ENCODE measurements around the gene ANKRD12.

ANKRD12 gene

GRCh38 chr18:9106800-9107584 is 29.6 kb upstream of the ANKRD12 start:
- TF ChIP-seq CTCF (IDR thresholded peaks at IDR 0.05; ENCODE audit: borderline replicate concordance, insufficient read depth, low read depth, low read length) = no peak
- H3K4me3 ChIP-seq (ENCODE audit: low read depth, low read length) = no peak overlapping the region

- TF ChIP-seq CTCF (IDR thresholded peaks at IDR 0.05; ENCODE audit: borderline replicate concordance, insufficient read depth, low read depth, low read length) = no peak
- H3K4me3 ChIP-seq (ENCODE audit: low read depth, low read length) = no peak overlapping the region
These were observed 27.7 kb upstream of the ANKRD12 start for GRCh38 chr18:9108911-9109310.

GRCh38 chr18:9109523-9109922 is 27.1 kb upstream of the ANKRD12 start:
- H3K4me3 ChIP-seq (ENCODE audit: low read depth, low read length) = no peak overlapping the region
- TF ChIP-seq CTCF (IDR thresholded peaks at IDR 0.05; ENCODE audit: borderline replicate concordance, insufficient read depth, low read depth, low read length) = no peak

GRCh38 chr18:9113468-9114149 is 23.0 kb upstream of the ANKRD12 start:
- H3K4me3 ChIP-seq (ENCODE audit: low read depth, low read length) = no peak overlapping the region
- no peak for TF ChIP-seq CTCF (IDR thresholded peaks at IDR 0.05; ENCODE audit: borderline replicate concordance, insufficient read depth, low read depth, low read length)

GRCh38 chr18:9115984-9116383 is 20.6 kb upstream of the ANKRD12 start:
- no peak for TF ChIP-seq CTCF (IDR thresholded peaks at IDR 0.05; ENCODE audit: borderline replicate concordance, insufficient read depth, low read depth, low read length)
- H3K4me3 ChIP-seq (ENCODE audit: low read depth, low read length) = no peak overlapping the region

- H3K4me3 ChIP-seq (ENCODE audit: low read depth, low read length) = no peak overlapping the region
- no peak for TF ChIP-seq CTCF (IDR thresholded peaks at IDR 0.05; ENCODE audit: borderline replicate concordance, insufficient read depth, low read depth, low read length)
These were observed 18.4 kb upstream of the ANKRD12 start for GRCh38 chr18:9117980-9118841.
